GM12872 (cell line): ENCODE data around the gene AADACL2.

Experiments used
- TF ChIP-seq, protein P1 (sequence below): IDR thresholded peaks from 3 replicates; pipeline ENCODE4 v1.5.1; 2011; ENCODE audit warnings: low read depth, mild to moderate bottlenecking, low read length, moderate library complexity; ENCODE audit not compliant: insufficient read depth

AADACL2 gene

DNA sequence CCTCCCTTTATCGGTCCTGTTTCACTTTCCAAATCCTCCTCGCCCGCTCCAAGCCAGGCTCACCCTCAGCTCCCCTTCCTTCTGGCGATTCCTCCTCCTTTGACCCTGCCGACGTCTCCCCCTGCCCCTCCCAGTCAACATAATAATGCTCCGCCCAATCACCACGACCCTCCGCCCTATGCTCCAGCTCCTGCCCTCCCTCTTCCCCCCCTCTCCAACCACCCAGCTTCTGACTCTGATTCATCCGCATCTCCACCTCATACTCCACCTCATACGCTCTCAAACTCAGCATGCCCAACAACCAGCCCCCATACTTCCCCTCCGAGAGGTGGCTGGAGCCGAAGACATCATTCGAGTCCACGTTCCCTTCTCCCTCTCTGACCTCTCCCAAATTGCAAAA, 73.1 kb downstream of the AADACL2 start:
- TF ChIP-seq, protein P1, sequence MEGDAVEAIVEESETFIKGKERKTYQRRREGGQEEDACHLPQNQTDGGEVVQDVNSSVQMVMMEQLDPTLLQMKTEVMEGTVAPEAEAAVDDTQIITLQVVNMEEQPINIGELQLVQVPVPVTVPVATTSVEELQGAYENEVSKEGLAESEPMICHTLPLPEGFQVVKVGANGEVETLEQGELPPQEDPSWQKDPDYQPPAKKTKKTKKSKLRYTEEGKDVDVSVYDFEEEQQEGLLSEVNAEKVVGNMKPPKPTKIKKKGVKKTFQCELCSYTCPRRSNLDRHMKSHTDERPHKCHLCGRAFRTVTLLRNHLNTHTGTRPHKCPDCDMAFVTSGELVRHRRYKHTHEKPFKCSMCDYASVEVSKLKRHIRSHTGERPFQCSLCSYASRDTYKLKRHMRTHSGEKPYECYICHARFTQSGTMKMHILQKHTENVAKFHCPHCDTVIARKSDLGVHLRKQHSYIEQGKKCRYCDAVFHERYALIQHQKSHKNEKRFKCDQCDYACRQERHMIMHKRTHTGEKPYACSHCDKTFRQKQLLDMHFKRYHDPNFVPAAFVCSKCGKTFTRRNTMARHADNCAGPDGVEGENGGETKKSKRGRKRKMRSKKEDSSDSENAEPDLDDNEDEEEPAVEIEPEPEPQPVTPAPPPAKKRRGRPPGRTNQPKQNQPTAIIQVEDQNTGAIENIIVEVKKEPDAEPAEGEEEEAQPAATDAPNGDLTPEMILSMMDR = no peak
